ENCODE results near the gene IL17D.

IL17D gene

DNA sequence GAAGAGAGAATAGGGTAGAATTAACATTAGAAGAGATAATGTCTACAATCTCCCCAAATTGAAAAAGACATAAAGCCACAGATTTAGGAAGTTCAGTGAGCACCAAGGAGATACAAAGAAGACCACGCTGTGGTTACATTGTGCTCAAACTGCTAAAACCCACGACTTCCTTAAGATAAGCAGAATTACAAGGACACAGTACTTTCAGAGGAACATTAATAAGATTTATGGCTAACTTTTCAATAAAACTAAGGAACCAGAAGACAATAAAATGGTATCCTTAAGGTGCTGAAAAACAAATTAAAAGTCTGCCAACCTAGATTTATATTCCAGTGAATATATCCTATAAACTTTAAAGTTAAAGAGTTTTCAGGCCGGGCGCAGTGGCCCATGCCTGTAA is 7.4 kb upstream of the IL17D start:
- DNase-seq, result no peak

DNA sequence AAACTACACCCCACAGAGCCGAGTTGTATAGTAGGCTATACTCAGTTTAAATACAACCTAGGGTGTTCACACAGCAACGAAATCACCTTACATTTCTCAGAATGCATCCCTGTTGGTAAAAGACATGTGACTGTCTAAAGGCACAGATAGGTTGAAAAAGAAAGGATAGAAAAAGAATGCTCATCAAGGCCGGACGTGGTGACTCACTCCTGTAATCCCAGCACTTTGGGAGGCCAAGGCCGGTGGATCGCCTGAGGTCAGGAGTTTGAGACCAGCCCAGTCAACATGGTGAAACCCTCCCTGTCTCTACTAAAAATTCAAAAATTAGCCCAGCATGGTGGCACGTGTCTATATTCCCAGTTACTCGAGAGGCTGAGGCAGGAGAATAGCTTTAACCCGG is 3.8 kb upstream of the IL17D start:
- no peak for DNase-seq

DNA sequence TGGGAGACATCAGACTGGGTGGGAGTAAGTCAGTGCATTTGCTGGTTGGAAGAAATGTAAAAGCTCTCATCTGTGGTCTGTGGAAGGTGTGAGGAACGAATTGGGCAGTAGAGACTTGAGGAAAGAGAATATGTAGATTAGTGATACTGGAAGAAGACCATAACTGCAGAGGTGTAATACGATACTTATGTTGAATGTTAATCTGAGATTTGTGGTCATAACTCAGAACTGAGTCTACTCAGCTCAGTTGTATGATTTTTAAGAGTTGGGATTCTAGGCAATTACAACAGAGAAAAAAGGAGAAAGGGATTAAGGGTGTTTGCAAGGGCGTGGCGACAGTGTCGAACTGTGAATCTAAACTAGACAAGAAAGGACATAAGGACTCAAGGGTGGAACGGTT is 3.2 kb upstream of the IL17D start:
- DNase-seq, result no peak

DNA sequence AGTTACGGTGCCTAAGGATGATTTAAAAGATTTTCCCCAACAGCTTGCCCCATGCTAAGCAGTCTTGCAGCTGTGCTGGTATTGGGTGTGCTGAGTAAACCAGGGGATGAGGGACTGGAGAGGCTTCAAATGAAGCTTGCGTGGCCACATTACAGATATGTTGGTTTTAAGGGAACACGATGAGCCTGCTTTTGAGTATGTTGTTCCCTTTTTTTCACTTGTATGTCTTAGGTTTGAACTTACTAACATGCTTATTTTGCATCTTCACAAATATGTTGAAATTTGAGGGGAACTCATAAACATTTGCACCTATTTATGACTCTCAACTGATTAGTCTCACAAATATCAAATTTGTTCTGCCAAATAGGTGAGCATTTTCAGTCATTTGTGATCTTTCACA is 2.0 kb upstream of the IL17D start:
- DNase-seq, result no peak

DNA sequence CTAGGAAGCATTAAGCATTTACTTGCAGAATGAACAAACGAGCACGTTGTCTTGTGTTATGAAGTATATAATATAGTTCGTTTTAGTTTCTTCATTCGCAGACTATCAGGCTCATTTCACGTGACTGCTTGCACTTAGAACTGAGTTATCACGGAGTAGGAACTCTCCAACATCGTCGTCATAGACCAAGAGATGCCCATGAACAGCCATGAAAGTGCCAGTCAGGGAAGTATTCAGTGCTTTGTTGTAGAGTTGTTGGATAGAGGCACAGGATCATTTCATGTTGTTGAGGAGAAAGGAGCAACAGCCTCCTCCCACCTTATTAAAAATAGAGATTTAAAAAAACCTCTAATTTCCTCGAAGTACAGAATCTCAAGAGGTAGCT is 977 bp upstream of the IL17D start:
- DNase-seq, result no peak

DNA sequence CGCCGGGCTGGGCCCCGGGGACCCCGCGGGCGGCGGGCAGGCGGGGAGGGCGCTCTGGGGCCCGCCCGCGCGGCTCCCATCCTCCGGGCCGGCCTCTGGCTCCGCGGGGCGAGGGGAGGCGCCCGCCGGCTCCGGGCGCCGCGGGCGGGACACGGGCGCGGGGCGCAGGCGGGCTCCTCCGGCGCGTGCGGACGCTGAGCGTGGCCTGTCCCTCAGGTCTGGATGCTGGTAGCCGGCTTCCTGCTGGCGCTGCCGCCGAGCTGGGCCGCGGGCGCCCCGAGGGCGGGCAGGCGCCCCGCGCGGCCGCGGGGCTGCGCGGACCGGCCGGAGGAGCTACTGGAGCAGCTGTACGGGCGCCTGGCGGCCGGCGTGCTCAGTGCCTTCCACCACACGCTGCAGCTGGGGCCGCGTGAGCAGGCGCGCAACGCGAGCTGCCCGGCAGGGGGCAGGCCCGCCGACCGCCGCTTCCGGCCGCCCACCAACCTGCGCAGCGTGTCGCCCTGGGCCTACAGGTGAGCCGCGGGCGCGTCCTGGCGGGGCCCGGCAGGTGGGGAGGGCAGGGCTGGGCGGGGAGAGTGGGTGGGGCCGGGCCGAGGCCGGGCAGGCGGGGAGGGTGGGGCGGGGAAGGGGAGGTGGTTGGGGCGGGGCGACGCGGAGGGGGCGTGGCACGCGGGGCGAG is 420 bp downstream of the IL17D start:
- DNase-seq, result peak; percentile 55

DNA sequence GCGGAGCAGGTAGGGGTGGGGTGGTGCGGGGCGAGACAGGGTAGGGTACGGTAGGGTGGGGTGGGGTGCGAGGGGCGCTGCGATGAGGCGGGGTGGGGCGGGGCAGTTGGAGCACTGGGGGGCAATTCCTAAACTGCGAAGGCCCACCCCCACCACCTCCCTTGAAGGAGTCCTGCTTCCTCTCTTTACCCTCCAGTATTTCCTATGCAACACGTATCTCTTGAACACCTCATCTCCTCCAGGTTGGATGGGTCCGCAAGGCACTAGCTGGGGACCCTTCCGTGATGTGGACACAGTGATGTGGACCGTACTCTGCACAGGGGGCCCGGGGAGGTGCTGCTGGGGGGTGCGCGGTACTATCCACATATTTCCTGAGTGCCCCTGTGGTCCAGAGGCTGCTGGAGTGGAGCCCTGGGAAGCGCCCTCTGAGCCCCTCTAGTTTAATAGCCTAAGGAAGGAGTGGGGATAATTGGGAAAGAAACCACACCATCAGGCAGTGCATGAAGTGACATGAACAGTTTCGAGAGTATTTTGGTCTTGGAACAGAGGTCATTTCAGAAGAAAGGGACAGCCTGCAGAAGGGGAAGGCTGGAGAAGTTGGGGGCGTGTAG is 1.1 kb downstream of the IL17D start:
- DNase-seq, result no peak

DNA sequence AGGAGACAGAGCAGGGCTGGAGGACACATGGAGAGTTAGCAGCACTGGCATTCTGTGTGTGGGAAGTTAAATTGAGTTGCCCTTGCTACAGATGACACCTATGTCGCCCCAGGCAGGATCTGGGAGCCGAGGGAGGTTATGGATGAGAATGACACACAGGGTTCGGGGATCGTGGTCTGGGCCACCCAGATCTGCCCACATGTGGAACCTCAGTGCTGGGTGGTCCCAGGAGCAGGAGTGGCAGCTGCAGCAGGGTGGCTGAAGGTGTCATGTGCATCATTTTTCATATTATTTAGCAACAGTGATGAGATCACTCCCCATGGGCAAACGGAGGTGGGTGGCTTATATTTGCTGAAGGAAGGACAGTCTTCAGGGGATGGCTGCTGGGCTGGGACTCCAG is 3.2 kb downstream of the IL17D start:
- DNase-seq, result no peak

DNA sequence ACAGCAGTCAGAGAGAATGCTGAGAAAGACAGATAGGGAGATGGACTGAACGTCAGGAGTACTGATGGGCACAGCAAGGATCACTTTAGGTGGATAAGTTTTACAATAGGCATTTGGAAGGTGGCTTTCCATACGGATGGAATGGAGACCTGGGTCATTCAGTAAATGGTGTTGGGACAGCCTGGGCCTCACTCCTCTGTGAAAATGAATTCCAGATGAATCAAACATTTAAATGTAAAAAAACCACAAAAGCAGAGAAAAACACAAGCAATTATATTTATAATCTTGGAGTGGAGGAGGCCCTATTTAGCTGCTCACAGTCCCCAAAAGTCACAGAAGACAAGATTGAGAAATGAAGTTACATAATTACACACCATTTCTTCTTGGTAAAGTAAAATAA is 4.7 kb downstream of the IL17D start:
- DNase-seq, result no peak

DNA sequence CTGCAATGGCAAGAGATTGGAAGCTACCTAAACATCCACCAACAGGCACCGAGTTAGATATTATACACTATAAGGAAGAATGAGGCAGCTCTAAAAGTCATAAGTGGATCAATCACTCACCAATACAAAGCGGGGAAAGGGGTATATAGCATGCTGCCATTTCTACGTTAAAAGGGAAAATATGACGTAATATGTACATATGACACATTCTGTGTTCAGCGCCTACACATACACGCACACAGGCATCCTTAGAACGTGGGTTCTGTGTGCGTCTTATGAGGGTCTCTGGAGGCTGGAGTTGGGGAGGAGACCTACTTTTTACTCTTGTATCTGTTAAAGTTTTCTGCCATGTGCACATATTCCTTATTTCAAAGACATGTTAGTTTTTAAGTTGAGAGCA is 5.9 kb downstream of the IL17D start:
- DNase-seq, result no peak

DNA sequence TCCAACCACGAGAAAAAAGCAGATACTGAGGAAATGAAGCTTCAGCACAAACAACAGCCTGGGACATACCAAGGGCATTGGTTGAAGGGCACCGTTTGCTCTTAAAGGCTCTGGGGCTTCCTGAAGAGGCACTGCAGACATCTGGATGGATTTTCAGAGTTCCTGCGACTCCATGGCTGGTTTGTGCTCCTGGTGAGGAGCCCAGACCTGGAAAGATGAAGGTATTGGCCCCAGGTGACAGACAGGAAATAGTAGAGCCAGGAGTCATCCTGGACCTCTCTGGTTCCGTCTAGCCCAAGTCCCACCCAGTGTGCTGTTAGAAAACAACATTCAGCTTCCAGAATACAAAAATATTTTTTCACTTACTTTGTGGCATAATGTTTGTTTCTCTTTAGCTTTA is 6.3 kb downstream of the IL17D start:
- DNase-seq, result no peak

DNA sequence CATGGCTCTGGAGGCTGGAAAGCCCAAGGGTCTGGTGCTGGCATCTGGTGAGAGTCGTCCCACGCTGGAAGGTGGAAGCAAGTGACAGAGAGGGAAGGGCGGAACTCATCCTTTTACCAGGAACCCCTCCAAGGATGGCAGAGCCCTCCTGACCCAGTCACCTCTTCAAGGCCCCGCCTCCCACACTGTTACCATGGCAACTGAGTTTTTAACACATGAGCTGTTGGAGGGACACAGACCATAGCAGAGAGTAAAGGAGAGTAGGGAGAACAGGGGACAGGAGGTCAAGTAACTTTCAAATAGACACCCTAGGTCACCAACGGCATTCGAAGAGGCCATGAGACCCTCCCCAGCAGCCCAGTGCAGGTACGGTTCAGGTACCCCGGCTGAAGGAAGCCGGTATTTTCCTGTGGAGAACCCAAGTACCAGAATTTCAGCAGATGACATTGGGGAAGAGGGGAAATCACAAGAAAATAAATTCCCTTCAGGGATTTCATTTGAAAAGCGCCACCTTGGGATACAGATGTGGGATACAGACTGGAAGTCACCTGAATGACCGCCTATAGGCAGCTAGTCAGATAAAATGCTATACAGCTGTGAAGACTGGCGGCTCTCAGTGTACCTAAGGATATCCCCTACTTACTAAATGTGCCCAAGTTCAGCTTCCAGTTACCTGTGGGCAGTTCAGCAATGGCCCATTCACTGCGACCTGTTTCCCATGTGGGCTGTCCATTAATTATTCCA is 8.0 kb downstream of the IL17D start:
- no peak for DNase-seq

DNA sequence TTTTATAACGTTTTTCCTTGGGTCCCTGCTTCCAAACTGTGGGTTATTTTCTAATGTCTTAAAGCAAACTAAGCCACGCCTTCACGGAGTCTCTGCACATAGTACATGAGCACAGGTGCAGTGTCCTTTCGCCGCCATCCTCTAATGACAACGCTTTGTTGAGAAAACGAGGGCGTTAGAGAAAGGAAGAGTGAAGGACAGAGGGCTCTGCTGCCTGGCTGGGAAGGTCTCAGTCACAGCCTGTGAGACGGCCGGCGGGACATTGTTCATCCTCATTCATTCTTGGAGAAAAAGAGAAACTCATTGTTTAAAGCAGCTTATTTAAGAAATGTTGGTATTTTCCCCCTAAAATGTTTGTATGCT is 9.5 kb downstream of the IL17D start:
- no peak for DNase-seq

DNA sequence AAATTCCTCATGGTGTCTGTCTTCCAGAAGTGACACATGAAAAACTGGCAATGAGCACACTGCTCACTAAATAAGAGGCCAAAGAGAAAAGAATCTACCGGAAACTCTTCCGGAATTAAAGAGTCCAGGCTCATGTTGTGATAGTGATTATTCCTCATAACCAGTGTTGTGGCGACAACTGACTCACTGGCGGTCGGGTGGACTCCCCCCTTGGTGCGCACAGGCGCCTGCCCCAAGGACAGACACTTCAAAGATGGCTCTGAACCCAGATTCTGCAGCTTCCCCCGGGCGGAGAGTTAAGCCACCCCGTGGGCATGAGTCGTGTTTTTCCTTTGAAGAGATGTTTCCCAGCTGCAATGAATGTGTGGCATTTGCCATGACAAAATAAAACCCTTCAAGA is 10.3 kb downstream of the IL17D start:
- DNase-seq, result no peak

DNA sequence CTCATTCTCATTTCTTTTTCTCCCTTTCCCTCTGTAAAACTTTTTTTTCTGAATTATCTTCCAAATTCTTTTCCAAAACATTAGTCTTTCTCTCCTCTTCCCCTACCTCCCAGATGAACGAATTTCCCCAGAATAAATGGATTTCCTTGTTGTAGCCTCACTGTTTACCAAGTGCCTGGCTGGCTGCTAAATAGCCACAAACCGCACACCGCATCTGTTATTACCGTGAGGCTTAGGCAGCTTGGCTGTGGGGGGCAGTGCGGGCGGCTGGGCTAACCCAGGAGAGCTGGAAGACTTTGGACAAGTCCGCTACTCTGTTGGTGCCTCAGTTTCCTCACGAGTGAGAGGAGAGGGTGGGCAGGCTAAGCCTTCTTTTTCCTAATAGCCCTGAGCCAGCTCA is 10.7 kb downstream of the IL17D start:
- DNase-seq, result no peak

DNA sequence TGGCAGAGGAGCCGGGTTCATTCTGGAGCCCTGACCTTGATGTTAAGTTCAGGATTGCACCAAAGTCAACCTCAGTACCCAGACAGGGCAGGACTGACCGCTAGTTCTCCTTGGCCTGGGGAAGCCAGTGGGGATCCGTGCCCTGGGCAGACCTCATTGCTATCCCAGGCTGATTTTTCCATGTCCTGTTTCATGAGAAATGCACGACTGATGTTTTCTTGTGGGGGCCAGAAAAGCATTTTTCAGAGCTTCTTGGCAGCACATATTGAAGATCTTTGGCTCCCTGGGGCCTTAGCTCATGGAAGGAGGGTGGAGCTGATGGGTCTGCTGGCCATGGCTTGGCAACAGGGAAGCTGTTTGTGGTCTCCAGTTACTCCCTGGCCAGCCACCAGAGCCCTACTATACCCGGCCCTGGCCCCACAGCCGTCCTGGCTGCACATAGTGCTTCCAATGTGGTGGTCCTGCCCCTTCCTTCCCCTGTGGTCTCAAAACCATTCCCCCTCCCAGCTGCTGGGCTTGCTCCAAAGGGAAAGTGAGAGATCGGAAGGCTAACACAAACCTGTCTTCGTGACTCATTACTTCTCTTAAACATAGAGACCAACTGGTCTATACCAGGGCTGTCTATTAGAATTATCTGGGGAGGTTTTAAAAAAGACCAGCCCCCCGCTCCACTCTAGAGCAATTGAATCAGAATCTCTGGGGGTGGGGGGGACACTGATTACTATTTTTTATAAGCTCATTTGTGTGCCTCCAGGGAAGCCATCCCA is 11.2 kb downstream of the IL17D start:
- no peak for DNase-seq

DNA sequence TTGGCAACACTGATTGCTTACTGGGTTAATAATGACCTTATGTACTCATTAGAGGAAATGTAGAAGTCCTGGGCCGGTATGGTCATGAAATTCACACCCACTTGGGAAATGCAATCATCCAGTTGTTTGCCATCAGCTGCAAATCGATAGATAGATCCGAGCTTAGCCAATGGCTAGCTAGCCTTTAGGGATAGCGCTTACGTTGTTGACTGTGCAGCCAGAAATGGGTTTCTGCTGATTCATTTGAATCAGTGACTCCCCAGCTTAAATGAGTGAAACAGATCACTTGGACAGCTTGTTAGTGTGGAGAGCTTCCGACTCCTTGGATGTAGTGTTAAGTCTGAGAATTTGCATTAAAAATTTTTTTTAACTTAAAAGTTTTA is 11.8 kb downstream of the IL17D start:
- no peak for DNase-seq

DNA sequence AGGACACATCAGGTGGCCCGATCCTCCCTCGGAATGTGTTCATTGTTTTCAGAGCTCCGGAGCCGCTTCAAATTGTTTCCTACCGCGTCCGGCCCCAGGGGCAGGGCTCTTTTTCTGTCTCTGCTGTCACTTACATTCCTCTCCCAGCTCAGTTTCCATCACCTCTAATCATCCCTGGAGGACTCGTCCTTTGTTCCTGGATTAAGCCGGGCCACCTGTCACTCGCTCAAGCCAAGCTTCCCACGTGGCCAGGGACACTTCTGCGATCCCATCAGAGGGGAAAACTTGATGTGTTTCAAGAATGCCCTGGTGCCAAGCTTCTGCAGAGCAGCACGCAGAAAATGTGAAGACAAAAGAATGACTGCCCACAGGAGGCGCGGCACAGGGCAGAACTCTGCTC is 13.5 kb downstream of the IL17D start:
- DNase-seq, result no peak

DNA sequence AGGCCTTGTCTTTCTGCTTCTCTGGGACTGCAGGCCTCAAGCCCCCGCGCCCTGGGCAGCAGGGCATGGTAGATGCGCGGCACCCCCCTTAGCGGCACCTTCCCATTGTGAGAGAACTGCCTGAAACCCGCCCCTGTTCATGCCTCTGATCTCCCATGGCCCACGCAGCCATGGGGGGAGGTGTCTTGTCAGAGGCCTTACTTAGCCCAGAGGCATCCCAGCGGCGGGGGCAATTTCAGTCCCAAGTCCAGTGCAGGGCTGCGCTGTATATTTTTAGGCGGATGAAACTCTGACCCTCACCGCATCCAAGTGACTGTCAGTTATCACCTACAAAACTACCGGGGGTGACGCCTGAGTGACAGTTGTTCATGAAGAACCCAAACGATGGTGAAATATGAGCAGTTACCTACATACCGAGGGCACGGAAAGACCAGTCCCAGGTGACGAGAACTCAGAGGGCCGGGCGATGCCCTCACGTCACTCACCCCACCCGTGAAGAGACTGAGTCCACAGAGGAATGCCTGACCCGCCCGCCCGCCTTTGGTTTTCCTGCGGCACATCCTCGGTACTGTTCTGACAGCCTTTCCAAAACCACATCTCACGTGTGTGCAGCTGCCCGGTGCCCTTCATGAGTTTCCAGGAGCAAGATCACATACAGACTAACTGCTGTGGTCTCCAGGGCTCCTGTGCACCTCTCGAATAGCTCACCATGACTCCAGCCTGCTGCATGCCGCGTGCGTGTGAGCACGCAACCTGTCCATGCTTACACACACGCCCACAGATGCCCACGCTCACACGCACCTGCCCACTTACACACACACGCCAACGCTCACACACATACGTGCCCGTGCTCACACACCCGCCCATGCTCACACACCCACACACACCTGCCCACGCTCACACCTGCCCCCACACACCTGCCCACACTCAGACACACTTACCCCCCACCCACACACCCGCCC is 14.4 kb downstream of the IL17D start:
- DNase-seq, result no peak

DNA sequence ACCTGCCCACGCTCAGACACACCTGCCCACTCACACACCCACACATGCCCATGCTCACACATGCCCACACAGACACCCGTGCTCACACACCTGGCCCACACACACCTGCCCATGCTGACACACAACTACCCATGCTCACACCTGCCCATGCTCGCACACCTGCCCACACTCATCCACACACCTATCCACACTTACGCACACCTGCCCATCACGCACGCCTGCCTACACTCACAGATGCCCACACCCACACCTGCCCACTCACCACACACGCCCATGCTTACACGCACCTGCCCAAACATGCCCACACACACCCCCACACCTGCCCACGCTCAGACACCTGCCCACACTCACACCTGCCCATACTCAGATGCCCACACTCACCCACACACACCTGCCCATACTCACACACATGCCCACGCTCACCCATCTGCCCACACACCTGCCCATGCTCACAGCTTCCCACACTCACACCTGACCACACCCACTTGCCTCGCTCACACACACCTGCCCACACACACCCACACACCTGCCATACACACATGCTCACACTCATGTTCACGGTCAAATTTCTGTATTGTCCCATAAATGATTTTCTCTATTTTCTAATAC is 15.6 kb downstream of the IL17D start:
- no peak for DNase-seq

DNA sequence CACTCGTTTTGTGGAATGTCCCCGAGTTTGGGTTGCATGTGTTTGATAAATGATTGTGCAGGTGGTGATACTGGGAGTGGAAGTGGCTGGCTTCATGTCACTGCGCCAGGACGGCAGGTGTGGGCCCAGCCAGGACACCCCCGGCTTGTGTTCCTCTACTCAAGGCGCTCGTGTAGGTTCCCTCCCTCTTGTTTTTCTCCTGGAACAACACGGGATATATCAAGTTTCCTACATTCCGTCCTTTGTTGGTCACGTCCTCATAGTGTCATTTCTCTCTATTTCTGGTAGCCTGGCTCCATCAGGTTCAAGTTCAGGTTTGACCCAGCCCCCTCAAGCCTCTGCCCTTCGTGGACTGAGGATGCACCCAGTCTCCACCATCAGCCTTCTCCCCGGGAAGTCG is 16.3 kb downstream of the IL17D start:
- no peak for DNase-seq

DNA sequence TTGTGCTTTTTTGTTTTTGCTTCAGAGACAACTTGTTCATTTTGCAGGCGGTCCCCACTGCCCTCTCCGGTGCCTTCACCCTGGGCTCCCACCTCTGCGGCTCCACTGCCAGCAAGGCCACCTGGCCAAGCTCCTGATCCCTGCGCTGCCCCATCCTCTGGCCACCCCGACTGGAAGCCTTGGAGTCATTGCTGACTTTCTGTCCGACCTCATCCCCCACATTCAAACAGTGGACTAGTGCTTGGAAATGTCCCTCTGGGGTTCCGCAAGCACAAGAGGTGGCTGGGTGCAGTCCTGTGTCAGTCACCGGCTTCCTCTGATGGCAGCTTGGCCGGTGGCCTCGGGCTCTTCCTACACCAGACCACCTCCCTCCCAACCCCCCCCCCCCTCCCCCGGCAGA is 17.0 kb downstream of the IL17D start:
- DNase-seq, result no peak
